K562 (cell line): Measurements from ENCODE around the gene OOSP1. TPM values are rescaled to one million over a fixed set of nuclear protein-coding genes. Genes with fewer than 3 reads are reported as not detected.

Experiments
- CHAMP1 ChIP-seq: fragments of 450-650 bp; IDR thresholded peaks from 2 replicates; pipeline ENCODE4 v1.6.1; 2016; ENCODE audit warnings: mild to moderate bottlenecking
- CTBP1 ChIP-seq: fragments of 450-650 bp; IDR thresholded peaks from 2 replicates; pipeline ENCODE4 v1.6.1; 2016; ENCODE audit warnings: borderline replicate concordance
- CXXC5 ChIP-seq: fragments of 250-450 bp; sonication (Bioruptor Pico); IDR thresholded peaks from 2 replicates; pipeline ENCODE4 v1.8.0; 2022; ENCODE audit warnings: inconsistent platforms, mild to moderate bottlenecking, moderate library complexity
- GTF2A2 ChIP-seq: IDR thresholded peaks from 2 replicates; pipeline ENCODE4 v1.6.1; 2016; ENCODE audit warnings: mild to moderate bottlenecking, missing genetic modification characterization, missing compliant biosample characterization
- IFI16 ChIP-seq: fragments of 250-450 bp; sonication (Bioruptor Pico); IDR thresholded peaks from 2 replicates; pipeline ENCODE4 v2.1.2; 2022; ENCODE audit warnings: mild to moderate bottlenecking, inconsistent platforms
- LARP7 ChIP-seq: fragments of 450-650 bp; IDR thresholded peaks from 2 replicates; pipeline ENCODE4 v1.6.1; 2016
- MYBL2 ChIP-seq, 2 experiments: fragments of 450-650 bp in 1 of 2; sonication (generic) in 1 of 2; formaldehyde crosslinking in 1 of 2; IDR thresholded peaks; 2 replicates each; pipeline versions ENCODE4 v1.6.1 to v1.8.1; 2017 to 2022; ENCODE audit warnings: borderline replicate concordance in 1 of 2, inconsistent platforms in 1 of 2, low read depth in 1 of 2, mild to moderate bottlenecking in 1 of 2, missing genetic modification reagents in 1 of 2, moderate library complexity in 1 of 2
- MYC ChIP-seq, 2 experiments: fragments of 250-450 bp in 1 of 2; sonication (Bioruptor Pico) in 1 of 2; IDR thresholded peaks; 2 replicates each; pipeline versions ENCODE4 v1.5.1 to v1.6.1; 2012 to 2021; ENCODE audit warnings: low read depth in 2 of 2, borderline replicate concordance in 1 of 2, improper control_type of control experiment in 1 of 2, low read length in 1 of 2, mild to moderate bottlenecking in 1 of 2, moderate library complexity in 1 of 2
- POLR2H ChIP-seq: IDR thresholded peaks from 2 replicates; pipeline ENCODE4 v1.6.1; 2016; ENCODE audit warnings: missing genetic modification characterization, low read depth, mild to moderate bottlenecking, control low read depth, missing compliant biosample characterization, moderate library complexity
- SIRT6 ChIP-seq: IDR thresholded peaks from one replicate; pipeline ENCODE4 v1.6.1; 2012; ENCODE audit warnings: low read depth, mild to moderate bottlenecking, control low read depth, inconsistent platforms, low read length, moderate library complexity
- SMAD4 ChIP-seq: fragments of 250-450 bp; sonication (Bioruptor Pico); conservative IDR thresholded peaks from 2 replicates; pipeline ENCODE4 v1.8.0; 2021; ENCODE audit warnings: inconsistent platforms, mild to moderate bottlenecking, moderate library complexity
- VEZF1 ChIP-seq: fragments of 200-800 bp; sonication (Bioruptor generic); IDR thresholded peaks from 2 replicates; pipeline ENCODE4 v1.6.1; 2017; ENCODE audit warnings: missing genetic modification characterization, missing compliant biosample characterization
- ZBTB8A ChIP-seq: fragments of 450-650 bp; IDR thresholded peaks from 2 replicates; pipeline ENCODE4 v1.6.1; 2018; ENCODE audit warnings: mild to moderate bottlenecking, moderate library complexity; ENCODE audit not compliant: partially characterized antibody
- ZNF175 ChIP-seq: fragments of 200-800 bp; sonication (Bioruptor generic); IDR thresholded peaks from 2 replicates; pipeline ENCODE4 v1.6.1; 2016; ENCODE audit warnings: low read depth, mild to moderate bottlenecking, missing genetic modification characterization, missing compliant biosample characterization
- ZNF324 ChIP-seq: fragments of 250-450 bp; sonication (Bioruptor Pico); IDR thresholded peaks from 2 replicates; pipeline ENCODE4 v1.4.0; 2020; ENCODE audit warnings: mild to moderate bottlenecking
- ZNF354B ChIP-seq: fragments of 250-450 bp; sonication (Bioruptor Pico); IDR thresholded peaks from 2 replicates; pipeline ENCODE4 v1.4.0; 2020
- ZNF76 ChIP-seq: fragments of 250-450 bp; sonication (Bioruptor Pico); IDR thresholded peaks from 2 replicates; pipeline ENCODE4 v1.4.0; 2020; ENCODE audit warnings: mild to moderate bottlenecking, moderate library complexity, borderline replicate concordance
- polyA plus RNA-seq, 8 experiments: library from polyadenylated mRNA; depleted of rRNA in 4 of 8; stranded (reverse) in 5 of 8; unstranded in 3 of 8; fragments of >200 nt; fragmentation: Nextera tagmentation in 2 of 8; fragmentation: Illumina TruSeq in 1 of 8; extraction: Ambion mirVana in 2 of 8; extraction: Trizol in 1 of 8; gene quantifications; 2 replicates each; pipeline versions ENCODE4 v1.2.1 to v1.2.3, GENCODE V29; 2011 to 2014; ENCODE audit warnings: inconsistent platforms in 1 of 8, missing spikeins in 1 of 8
- total RNA-seq, 7 experiments: library from RNA; depleted of rRNA in 6 of 7; stranded (reverse); fragments of >200 nt in 6 of 7; fragmentation: Illumina TruSeq in 2 of 7; extraction: Trizol in 2 of 7; gene quantifications; 2 replicates each; pipeline versions ENCODE4 v1.2.1 to v1.2.3, GENCODE V29; 2011 to 2021; ENCODE audit warnings: low replicate concordance in 1 of 7
- TF ChIP-seq, protein P1 (sequence below), 2 experiments: fragments of 450-650 bp; conservative IDR thresholded peaks; 2 replicates each; pipeline ENCODE4 v1.6.1; 2017; ENCODE audit warnings: mild to moderate bottlenecking in 2 of 2, moderate library complexity in 2 of 2

OOSP1 gene
- total and polyA plus RNA-seq, 9 of the 15 experiments (the other 6 are each of a cell fraction or from before 2014, with no cell fraction given): 0.14 to 3.0 (median 0.61) TPM

DNA sequence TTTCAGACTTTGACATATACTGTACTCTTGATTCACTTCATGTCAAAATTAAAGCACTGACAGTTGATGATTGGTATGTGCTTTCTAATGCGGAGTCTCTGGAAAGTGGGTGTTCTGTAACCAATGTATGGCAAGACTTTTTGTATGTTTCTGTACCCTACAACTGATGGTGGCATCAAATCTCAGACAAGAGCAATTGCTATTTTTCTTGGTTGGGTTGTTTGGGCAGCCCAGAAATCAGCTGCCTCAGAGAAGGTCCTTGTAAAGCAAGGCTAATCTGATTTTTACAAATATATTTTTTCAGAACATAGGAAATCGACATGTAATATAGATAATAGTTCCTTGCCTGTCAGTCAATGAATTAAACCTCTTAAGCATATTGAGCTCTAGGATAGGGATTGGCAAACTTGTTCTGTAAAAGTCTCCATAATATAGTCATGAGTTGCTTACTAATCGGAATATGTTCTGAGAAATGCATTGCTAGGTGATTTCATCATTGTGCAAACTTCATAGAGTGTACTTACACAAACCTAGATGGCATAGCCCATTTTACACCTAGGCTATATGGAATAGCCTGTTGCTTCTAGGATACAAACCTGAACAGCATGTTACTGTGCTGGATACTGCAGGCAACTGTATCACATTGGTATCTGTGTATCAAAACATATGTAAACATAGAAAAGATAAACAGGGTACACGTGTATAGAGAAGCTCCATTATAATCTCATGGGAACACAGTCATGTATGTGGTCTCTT is 15.4 kb downstream of the OOSP1 start (continued):
- TF ChIP-seq, protein P1, sequence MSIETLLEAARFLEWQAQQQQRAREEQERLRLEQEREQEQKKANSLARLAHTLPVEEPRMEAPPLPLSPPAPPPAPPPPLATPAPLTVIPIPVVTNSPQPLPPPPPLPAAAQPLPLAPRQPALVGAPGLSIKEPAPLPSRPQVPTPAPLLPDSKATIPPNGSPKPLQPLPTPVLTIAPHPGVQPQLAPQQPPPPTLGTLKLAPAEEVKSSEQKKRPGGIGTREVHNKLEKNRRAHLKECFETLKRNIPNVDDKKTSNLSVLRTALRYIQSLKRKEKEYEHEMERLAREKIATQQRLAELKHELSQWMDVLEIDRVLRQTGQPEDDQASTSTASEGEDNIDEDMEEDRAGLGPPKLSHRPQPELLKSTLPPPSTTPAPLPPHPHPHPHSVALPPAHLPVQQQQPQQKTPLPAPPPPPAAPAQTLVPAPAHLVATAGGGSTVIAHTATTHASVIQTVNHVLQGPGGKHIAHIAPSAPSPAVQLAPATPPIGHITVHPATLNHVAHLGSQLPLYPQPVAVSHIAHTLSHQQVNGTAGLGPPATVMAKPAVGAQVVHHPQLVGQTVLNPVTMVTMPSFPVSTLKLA (conservative IDR thresholded peaks at IDR 0.05): peak in 1 of 2 experiments; percentile 36; a peak in 1 of 4 replicates
- TF ChIP-seq POLR2H: peak; percentile 54
- no peak for TF ChIP-seq ZNF354B (CRISPR knock-in tag)
- TF ChIP-seq VEZF1 (CRISPR knock-in tag): peak; percentile 19; the same call in 1 of the 2 replicates
- TF ChIP-seq SMAD4 (CRISPR knock-in tag): peak; percentile 77
- TF ChIP-seq SIRT6: no peak
- TF ChIP-seq IFI16 (CRISPR knock-in tag): no peak
- TF ChIP-seq ZNF76 (CRISPR knock-in tag): peak; percentile 43; the same call in 1 of the 2 replicates
- TF ChIP-seq CXXC5 (CRISPR knock-in tag): peak; percentile 47; the same call in 1 of the 2 replicates
- TF ChIP-seq CHAMP1: no peak
- peak; percentile 39; the same call in 1 of the 2 replicates for TF ChIP-seq MYC (IDR thresholded peaks at IDR 0.05; ENCODE audit: low read depth, low read length)
- no peak for TF ChIP-seq MYC (CRISPR knock-in tag; IDR thresholded peaks at IDR 0.05; ENCODE audit: borderline replicate concordance, low read depth)
- no peak for TF ChIP-seq MYBL2 (IDR thresholded peaks at IDR 0.05; ENCODE audit: low read depth)
- no peak for TF ChIP-seq MYBL2 (CRISPR knock-in tag; IDR thresholded peaks at IDR 0.05; ENCODE audit: borderline replicate concordance)
- TF ChIP-seq CTBP1: no peak
- TF ChIP-seq ZNF324: 0 out of 2 replicates have a peak, but pooled peaks have one; percentile 9
- peak; percentile 92 for TF ChIP-seq ZNF175 (CRISPR knock-in tag)
- TF ChIP-seq GTF2A2: peak; percentile 11; the same call in 1 of the 2 replicates
- no peak for TF ChIP-seq LARP7
- no peak for TF ChIP-seq ZBTB8A
